ENCODE results near the gene ADM2.

ADM2 gene

GRCh38 chr22:50529897-50530579 lies 48.7 kb downstream of the ADM2 start, which contains the start of gene TYMP:
TSS of gene TYMP (minus strand) at chr22:50530012. CDS start at chr22:50529709, 303 bp downstream.
- no peak for DNase-seq (ENCODE audit: extremely low spot score)
- ChIA-PET CTCF (no interaction called here), POLR2A (no interaction called here)
- TF ChIP-seq HDGF (IDR thresholded peaks at IDR 0.05; ENCODE audit: borderline replicate concordance) (no peak), NFRKB (IDR thresholded peaks at IDR 0.05) (no peak), ZNF384 (IDR thresholded peaks at IDR 0.05) (no peak), FOXM1 (IDR thresholded peaks at IDR 0.05; ENCODE audit: borderline replicate concordance) (no peak), ELF4 (IDR thresholded peaks at IDR 0.05) (no peak), FOXA1 (IDR thresholded peaks at IDR 0.05) (no peak), L3MBTL2 (conservative IDR thresholded peaks at IDR 0.05) (no peak; the same call in 1 of the 2 replicates), FOXK2 (IDR thresholded peaks at IDR 0.05) (no peak), SUZ12 (IDR thresholded peaks at IDR 0.05) (no peak), LEF1 (IDR thresholded peaks at IDR 0.05; ENCODE audit: borderline replicate concordance) (no peak), SP1 (IDR thresholded peaks at IDR 0.05) (no peak), ARNT (IDR thresholded peaks at IDR 0.05) (no peak), TARDBP (IDR thresholded peaks at IDR 0.05) (no peak)

DNA sequence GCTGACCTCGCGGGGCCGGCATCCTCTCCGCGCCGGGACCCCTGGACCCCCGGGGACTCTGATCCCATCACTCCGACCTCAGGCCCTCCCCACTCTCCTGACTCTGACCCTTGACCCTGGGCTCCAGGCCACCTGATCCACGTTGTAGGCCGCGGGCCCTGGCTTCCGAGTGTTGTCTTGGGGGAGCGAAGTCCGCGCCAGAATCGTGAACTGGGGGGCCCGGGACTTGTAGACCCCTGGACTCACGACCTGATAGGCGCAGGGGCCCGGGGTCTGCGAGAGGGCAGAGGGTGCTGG lies 49.2 kb downstream of the ADM2 start:
- ChIA-PET POLR2A (no interaction called here), CTCF (no interaction called here)
- no peak for DNase-seq (ENCODE audit: extremely low spot score)
- TF ChIP-seq ARNT (IDR thresholded peaks at IDR 0.05), result no peak
- TF ChIP-seq TARDBP (IDR thresholded peaks at IDR 0.05), result no peak
- TF ChIP-seq, protein P1, sequence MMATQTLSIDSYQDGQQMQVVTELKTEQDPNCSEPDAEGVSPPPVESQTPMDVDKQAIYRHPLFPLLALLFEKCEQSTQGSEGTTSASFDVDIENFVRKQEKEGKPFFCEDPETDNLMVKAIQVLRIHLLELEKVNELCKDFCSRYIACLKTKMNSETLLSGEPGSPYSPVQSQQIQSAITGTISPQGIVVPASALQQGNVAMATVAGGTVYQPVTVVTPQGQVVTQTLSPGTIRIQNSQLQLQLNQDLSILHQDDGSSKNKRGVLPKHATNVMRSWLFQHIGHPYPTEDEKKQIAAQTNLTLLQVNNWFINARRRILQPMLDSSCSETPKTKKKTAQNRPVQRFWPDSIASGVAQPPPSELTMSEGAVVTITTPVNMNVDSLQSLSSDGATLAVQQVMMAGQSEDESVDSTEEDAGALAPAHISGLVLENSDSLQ (IDR thresholded peaks at IDR 0.05), result no peak
- no peak for TF ChIP-seq SUZ12 (IDR thresholded peaks at IDR 0.05)

GRCh38 chr22:50530877-50531545 lies 49.7 kb downstream of the ADM2 start:
- ChIA-PET CTCF (no interaction called here), POLR2A (no interaction called here)
- DNase-seq (ENCODE audit: extremely low spot score), result no peak
- TF ChIP-seq BHLHE40 (IDR thresholded peaks at IDR 0.05; ENCODE audit: borderline replicate concordance) (no peak), L3MBTL2 (conservative IDR thresholded peaks at IDR 0.05) (no peak; the same call in 1 of the 2 replicates)

- DNase-seq (ENCODE audit: extremely low spot score), result no peak
- CTCF ChIA-PET, result no interaction called here
- POLR2A ChIA-PET, result no interaction called here
- TF ChIP-seq TARDBP (IDR thresholded peaks at IDR 0.05) (no peak), NFRKB (IDR thresholded peaks at IDR 0.05) (no peak), FOXA1 (IDR thresholded peaks at IDR 0.05) (no peak), ELF4 (IDR thresholded peaks at IDR 0.05) (no peak), SP1 (IDR thresholded peaks at IDR 0.05) (no peak), L3MBTL2 (conservative IDR thresholded peaks at IDR 0.05) (no peak), FOXK2 (IDR thresholded peaks at IDR 0.05) (no peak), ZNF384 (IDR thresholded peaks at IDR 0.05) (no peak), SUZ12 (IDR thresholded peaks at IDR 0.05) (no peak), LEF1 (IDR thresholded peaks at IDR 0.05; ENCODE audit: borderline replicate concordance) (no peak), ARNT (IDR thresholded peaks at IDR 0.05) (no peak), HDGF (IDR thresholded peaks at IDR 0.05; ENCODE audit: borderline replicate concordance) (no peak), CTBP1 (IDR thresholded peaks at IDR 0.05; ENCODE audit: borderline replicate concordance) (no peak)
These were observed 50.2 kb downstream of the ADM2 start for GRCh38 chr22:50531546-50531961.

DNA sequence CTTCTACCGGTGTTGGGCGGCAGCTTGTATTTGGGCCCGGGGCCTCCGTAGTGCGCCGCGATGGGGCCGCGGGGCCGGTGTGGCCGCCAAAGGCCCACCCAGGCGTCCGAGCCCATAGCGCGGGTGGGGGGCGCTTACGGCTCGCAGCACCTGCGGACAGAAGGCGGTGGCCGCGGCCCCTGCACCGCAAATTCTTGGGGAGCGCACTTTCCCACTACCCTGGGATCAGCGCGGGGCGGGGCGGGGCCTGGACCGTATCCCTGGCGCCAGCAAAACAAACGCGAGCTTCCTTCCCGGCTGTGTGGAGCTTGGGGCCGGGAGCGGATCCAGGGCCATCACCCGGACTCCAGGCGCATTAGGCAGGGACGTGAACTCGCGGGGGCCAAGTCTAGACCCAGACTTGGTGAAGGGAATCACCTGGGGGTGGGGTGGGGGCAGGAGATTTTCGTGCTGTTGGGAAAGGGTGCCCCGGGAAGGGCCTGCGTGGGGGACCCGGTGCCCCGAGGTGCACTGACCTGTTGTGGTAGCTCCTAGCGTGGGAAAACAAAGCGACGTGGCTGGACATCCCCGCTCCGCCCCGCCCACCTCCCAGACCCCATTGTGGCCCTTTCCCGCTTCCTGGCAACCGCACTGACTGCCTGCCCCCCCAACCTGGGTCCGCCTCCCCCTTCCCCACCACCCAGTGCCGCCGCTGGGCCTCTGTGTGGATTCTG lies 50.8 kb downstream of the ADM2 start:
- TF ChIP-seq BHLHE40 (IDR thresholded peaks at IDR 0.05; ENCODE audit: borderline replicate concordance) (no peak), CTBP1 (IDR thresholded peaks at IDR 0.05; ENCODE audit: borderline replicate concordance) (no peak), FOXM1 (IDR thresholded peaks at IDR 0.05; ENCODE audit: borderline replicate concordance) (no peak), LEF1 (IDR thresholded peaks at IDR 0.05; ENCODE audit: borderline replicate concordance) (no peak), ARNT (IDR thresholded peaks at IDR 0.05) (no peak), ELF4 (IDR thresholded peaks at IDR 0.05) (no peak), SUZ12 (IDR thresholded peaks at IDR 0.05) (no peak), SP1 (IDR thresholded peaks at IDR 0.05) (no peak), ZNF384 (IDR thresholded peaks at IDR 0.05) (no peak), FOXA1 (IDR thresholded peaks at IDR 0.05) (no peak), FOXK2 (IDR thresholded peaks at IDR 0.05) (no peak), HDGF (IDR thresholded peaks at IDR 0.05; ENCODE audit: borderline replicate concordance) (no peak), L3MBTL2 (conservative IDR thresholded peaks at IDR 0.05) (no peak), TARDBP (IDR thresholded peaks at IDR 0.05) (no peak), NFRKB (IDR thresholded peaks at IDR 0.05) (no peak)
- TF ChIP-seq, protein P1 (IDR thresholded peaks at IDR 0.05), result no peak
- CTCF ChIA-PET, result no interaction called here
- POLR2A ChIA-PET, result no interaction called here
- no peak for DNase-seq (ENCODE audit: extremely low spot score)

- no peak for TF ChIP-seq CTBP1 (IDR thresholded peaks at IDR 0.05; ENCODE audit: borderline replicate concordance)
- no peak for TF ChIP-seq ZNF384 (IDR thresholded peaks at IDR 0.05)
- no peak for TF ChIP-seq SUZ12 (IDR thresholded peaks at IDR 0.05)
- TF ChIP-seq ELF4 (IDR thresholded peaks at IDR 0.05), result no peak
- no peak for TF ChIP-seq NFRKB (IDR thresholded peaks at IDR 0.05)
- no peak for TF ChIP-seq BHLHE40 (IDR thresholded peaks at IDR 0.05; ENCODE audit: borderline replicate concordance)
- TF ChIP-seq LEF1 (IDR thresholded peaks at IDR 0.05; ENCODE audit: borderline replicate concordance), result no peak
- TF ChIP-seq FOXM1 (IDR thresholded peaks at IDR 0.05; ENCODE audit: borderline replicate concordance), result no peak
- no peak for TF ChIP-seq ARNT (IDR thresholded peaks at IDR 0.05)
- no peak for TF ChIP-seq HDGF (IDR thresholded peaks at IDR 0.05; ENCODE audit: borderline replicate concordance)
- TF ChIP-seq TARDBP (IDR thresholded peaks at IDR 0.05), result no peak
- TF ChIP-seq L3MBTL2 (conservative IDR thresholded peaks at IDR 0.05), result no peak
- TF ChIP-seq SP1 (IDR thresholded peaks at IDR 0.05), result no peak
- no peak for TF ChIP-seq FOXA1 (IDR thresholded peaks at IDR 0.05)
- TF ChIP-seq, protein P1 (IDR thresholded peaks at IDR 0.05), result no peak
- no peak for TF ChIP-seq FOXK2 (IDR thresholded peaks at IDR 0.05)
- POLR2A ChIA-PET, result interaction anchor here (1.3 kb wide), 1 partner anchor 30 kb away, joined by 3 read pairs; the partner anchor contains the start of gene SYCE3
- no peak for DNase-seq (ENCODE audit: extremely low spot score)
- CTCF ChIA-PET, result interaction anchor here (0.9 kb wide), 1 partner anchor 30 kb away, joined by 3 read pairs; no protein-coding TSS in a partner anchor
These were observed 51.8 kb downstream of the ADM2 start for GRCh38 chr22:50532824-50533796.

Data from HEK293T (cell line).